ENCODE measurements around the gene CEACAM7.

DNA sequence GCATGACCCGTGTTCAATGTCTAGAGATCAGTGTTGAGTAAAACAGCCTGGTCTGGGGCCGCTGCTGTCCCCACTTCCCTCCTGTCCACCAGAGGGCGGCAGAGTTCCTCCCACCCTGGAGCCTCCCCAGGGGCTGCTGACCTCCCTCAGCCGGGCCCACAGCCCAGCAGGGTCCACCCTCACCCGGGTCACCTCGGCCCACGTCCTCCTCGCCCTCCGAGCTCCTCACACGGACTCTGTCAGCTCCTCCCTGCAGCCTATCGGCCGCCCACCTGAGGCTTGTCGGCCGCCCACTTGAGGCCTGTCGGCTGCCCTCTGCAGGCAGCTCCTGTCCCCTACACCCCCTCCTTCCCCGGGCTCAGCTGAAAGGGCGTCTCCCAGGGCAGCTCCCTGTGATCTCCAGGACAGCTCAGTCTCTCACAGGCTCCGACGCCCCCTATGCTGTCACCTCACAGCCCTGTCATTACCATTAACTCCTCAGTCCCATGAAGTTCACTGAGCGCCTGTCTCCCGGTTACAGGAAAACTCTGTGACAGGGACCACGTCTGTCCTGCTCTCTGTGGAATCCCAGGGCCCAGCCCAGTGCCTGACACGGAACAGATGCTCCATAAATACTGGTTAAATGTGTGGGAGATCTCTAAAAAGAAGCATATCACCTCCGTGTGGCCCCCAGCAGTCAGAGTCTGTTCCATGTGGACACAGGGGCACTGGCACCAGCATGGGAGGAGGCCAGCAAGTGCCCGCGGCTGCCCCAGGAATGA, 18.9 kb upstream of the CEACAM7 start:
- TF ChIP-seq, protein P1, sequence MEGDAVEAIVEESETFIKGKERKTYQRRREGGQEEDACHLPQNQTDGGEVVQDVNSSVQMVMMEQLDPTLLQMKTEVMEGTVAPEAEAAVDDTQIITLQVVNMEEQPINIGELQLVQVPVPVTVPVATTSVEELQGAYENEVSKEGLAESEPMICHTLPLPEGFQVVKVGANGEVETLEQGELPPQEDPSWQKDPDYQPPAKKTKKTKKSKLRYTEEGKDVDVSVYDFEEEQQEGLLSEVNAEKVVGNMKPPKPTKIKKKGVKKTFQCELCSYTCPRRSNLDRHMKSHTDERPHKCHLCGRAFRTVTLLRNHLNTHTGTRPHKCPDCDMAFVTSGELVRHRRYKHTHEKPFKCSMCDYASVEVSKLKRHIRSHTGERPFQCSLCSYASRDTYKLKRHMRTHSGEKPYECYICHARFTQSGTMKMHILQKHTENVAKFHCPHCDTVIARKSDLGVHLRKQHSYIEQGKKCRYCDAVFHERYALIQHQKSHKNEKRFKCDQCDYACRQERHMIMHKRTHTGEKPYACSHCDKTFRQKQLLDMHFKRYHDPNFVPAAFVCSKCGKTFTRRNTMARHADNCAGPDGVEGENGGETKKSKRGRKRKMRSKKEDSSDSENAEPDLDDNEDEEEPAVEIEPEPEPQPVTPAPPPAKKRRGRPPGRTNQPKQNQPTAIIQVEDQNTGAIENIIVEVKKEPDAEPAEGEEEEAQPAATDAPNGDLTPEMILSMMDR (IDR thresholded peaks at IDR 0.05), result peak; percentile 58 to 99 (median 82)
- TF ChIP-seq POLR2A (IDR thresholded peaks at IDR 0.05) (no peak), EP300 (IDR thresholded peaks at IDR 0.05) (no peak), POLR2AphosphoS5 (IDR thresholded peaks at IDR 0.05) (no peak)

Measured in sigmoid colon (tissue), 4 donors.